Nephron progenitor cell (in vitro differentiated cells): ENCODE data around the gene KIAA1755.

Experiments
- DNase-seq: peaks from one replicate; pipeline ENCODE4 v3.0.0; 2021
- H3K27ac Mint-ChIP-seq: 2 replicates; pipeline ENCODE4 v1.8.0; 2021; ENCODE audit warnings: mild to moderate bottlenecking, moderate library complexity, mixed read lengths
- H3K27me3 Mint-ChIP-seq: 2 replicates; pipeline ENCODE4 v1.8.0; 2021; ENCODE audit warnings: mild to moderate bottlenecking, low read depth, mixed read lengths; ENCODE audit not compliant: poor library complexity
- H3K36me3 Mint-ChIP-seq: 2 replicates; pipeline ENCODE4 v1.8.0; 2021; ENCODE audit warnings: low read depth, mixed read lengths
- H3K4me1 Mint-ChIP-seq: 2 replicates; pipeline ENCODE4 v1.8.0; 2021; ENCODE audit warnings: mixed read lengths
- H3K4me3 Mint-ChIP-seq: 2 replicates; pipeline ENCODE4 v1.8.0; 2021; ENCODE audit warnings: mild to moderate bottlenecking, moderate library complexity, mixed read lengths
- H3K9me3 Mint-ChIP-seq: 2 replicates; pipeline ENCODE4 v1.8.0; 2021; ENCODE audit warnings: mild to moderate bottlenecking, moderate library complexity, mixed read lengths
- CTCF ChIP-seq: fragments of 200-600 bp; sonication (generic); IDR thresholded peaks from 2 replicates; pipeline ENCODE4 v1.5.0; 2021; ENCODE audit warnings: antibody characterized with exemption

KIAA1755 gene

GRCh38 chr20:38243709-38244020 lies 16.9 kb downstream of the KIAA1755 start:
- no peak for TF ChIP-seq CTCF
- H3K9me3 Mint-ChIP-seq = peaks cover 39% of the 10 kb centered on the region
- no peak overlapping the region for H3K27ac Mint-ChIP-seq
- peaks cover 23% of the 10 kb centered on the region for H3K4me1 Mint-ChIP-seq
- peaks cover 27% of the 10 kb centered on the region for H3K27me3 Mint-ChIP-seq
- H3K4me3 Mint-ChIP-seq = no peak overlapping the region
- no peaks in the 10 kb centered on the region for H3K36me3 Mint-ChIP-seq
- DNase-seq = no peak

GRCh38 chr20:38242848-38243708 lies 17.5 kb downstream of the KIAA1755 start:
- peak; percentile 26 for DNase-seq
- H3K27ac Mint-ChIP-seq = no peak overlapping the region
- H3K4me3 Mint-ChIP-seq = no peak overlapping the region

GRCh38 chr20:38241201-38241600 lies 19.3 kb downstream of the KIAA1755 start:
- peaks cover 39% of the 10 kb centered on the region for H3K9me3 Mint-ChIP-seq

More at GRCh38 chr20:38242848-38243708, 17.5 kb downstream of the KIAA1755 start:
- Mint-ChIP-seq H3K36me3 (no peaks in the 10 kb centered on the region), H3K4me1 (peaks cover 26% of the 10 kb centered on the region), H3K9me3 (peaks cover 39% of the 10 kb centered on the region), H3K27me3 (peaks cover 31% of the 10 kb centered on the region)
- TF ChIP-seq CTCF = peak; percentile 48

GRCh38 chr20:38239441-38239840 lies 21.1 kb downstream of the KIAA1755 start:
- Mint-ChIP-seq H3K36me3 (no peaks in the 10 kb centered on the region), H3K4me3 (no peak overlapping the region), H3K27me3 (peaks cover 21% of the 10 kb centered on the region), H3K4me1 (peaks cover 15% of the 10 kb centered on the region), H3K9me3 (peaks cover 34% of the 10 kb centered on the region), H3K27ac (no peak overlapping the region)
- no peak for TF ChIP-seq CTCF
- DNase-seq = no peak

More at GRCh38 chr20:38241201-38241600, 19.3 kb downstream of the KIAA1755 start:
- H3K27ac Mint-ChIP-seq = no peak overlapping the region
- peaks cover 31% of the 10 kb centered on the region for H3K27me3 Mint-ChIP-seq
- peaks cover 15% of the 10 kb centered on the region for H3K4me1 Mint-ChIP-seq
- no peak overlapping the region for H3K4me3 Mint-ChIP-seq
- TF ChIP-seq CTCF = no peak
- no peak for DNase-seq
- H3K36me3 Mint-ChIP-seq = no peaks in the 10 kb centered on the region

GRCh38 chr20:38238829-38239228 lies 21.7 kb downstream of the KIAA1755 start:
- Mint-ChIP-seq H3K4me1 (peaks cover 15% of the 10 kb centered on the region), H3K9me3 (peaks cover 27% of the 10 kb centered on the region), H3K4me3 (no peak overlapping the region), H3K36me3 (no peaks in the 10 kb centered on the region), H3K27ac (no peak overlapping the region), H3K27me3 (peaks cover 23% of the 10 kb centered on the region)
- DNase-seq = no peak
- no peak for TF ChIP-seq CTCF

GRCh38 chr20:38237381-38237780 lies 23.2 kb downstream of the KIAA1755 start:
- DNase-seq = no peak
- H3K4me3 Mint-ChIP-seq = no peak overlapping the region

More at GRCh38 chr20:38237381-38237780, 23.2 kb downstream of the KIAA1755 start:
- Mint-ChIP-seq H3K27ac (no peak overlapping the region), H3K27me3 (peaks cover 21% of the 10 kb centered on the region), H3K36me3 (no peaks in the 10 kb centered on the region), H3K4me1 (peaks cover 15% of the 10 kb centered on the region), H3K9me3 (peaks cover 13% of the 10 kb centered on the region)
- TF ChIP-seq CTCF = no peak
